HL-60/S4 (cell line): Measurements from ENCODE around the gene DNTTIP2.

Experiments used
- in situ Hi-C: fragments of 300-500 bp; cut with MboI; formaldehyde crosslinking; loops from 2 replicates; pipeline ENCODE4 v1.14.3; 2022; ENCODE audit warnings: low sequenced_read_pairs

The DNTTIP2 gene

DNA sequence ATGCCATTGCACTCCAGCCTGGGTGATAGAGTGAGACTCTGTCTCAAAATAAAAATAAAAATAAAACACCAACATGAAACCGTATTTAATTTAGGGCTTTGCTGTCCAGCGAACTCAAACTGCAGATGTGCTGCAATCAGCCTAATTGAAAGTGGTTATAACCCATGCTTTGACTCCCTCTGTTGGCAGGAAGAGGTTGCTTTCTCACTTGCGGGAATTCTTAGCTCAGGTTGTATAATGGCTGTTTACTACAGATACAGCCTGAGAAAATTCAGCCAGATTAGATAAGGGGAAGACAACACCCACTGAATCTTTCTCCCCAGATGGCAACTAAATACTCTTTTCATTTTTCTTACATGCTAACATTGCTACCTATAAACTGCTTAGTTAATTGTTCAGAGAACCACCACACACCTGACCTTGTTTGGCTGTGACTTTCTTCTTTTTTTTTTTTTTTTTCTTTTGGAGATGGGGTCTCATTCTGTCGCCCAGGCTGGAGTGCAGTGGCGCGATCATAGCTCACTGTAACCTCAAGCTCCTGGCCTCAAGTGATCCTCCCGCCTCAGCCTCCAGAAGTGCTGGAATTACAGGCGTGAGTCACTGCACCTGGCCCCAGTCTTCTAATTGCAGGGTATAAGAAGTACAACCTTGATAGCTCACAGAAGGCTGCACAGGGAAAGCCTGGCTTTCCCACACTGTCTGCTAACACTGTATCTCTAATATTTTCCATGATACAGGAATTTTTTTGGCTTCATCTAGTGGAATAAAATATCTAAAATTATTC lies 34.6 kb downstream of the DNTTIP2 start:
- in situ Hi-C loops: loop anchor here (25.0 kb wide), 2 partner anchors 407 to 532 kb away; partner anchors contain the start of gene FNBP1L

DNA sequence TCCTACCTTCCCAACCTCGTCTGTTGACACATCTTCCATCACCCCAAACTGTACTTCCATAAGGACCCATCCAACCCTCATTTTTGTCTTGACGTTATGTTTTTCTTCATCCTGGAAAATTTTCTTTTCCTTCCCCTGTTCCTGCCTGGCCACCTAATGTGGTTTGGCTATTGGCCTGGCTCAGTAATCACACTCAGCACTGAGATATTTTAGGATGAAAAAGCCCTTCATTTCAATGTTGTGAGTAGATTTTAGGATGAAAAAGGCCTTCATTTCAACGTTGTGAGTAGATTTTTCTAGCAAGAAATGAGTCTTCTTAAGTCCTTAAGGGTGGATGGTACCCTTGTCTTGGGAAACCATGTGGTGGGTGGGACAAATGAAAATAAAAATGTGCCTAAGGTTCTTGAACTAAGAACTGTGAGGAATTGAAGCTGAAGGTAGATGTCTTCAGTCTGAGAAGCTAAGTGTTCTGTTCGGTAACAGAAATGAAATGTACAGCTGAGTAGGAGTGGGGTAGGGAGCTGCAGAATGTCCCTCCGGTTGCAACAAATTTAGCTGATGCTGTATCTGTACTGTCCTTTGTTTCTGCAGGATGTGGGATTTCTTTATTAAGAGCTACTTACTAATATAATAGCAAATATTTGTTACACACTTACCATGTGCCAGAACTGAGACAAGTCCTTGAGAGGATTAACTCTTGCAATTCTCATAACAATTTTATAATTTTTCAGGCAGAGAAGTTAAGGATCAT lies 36.1 kb downstream of the DNTTIP2 start:
- in situ Hi-C loops: loop anchor here (25.0 kb wide), 2 partner anchors 406 to 531 kb away; partner anchors contain the start of gene FNBP1L

DNA sequence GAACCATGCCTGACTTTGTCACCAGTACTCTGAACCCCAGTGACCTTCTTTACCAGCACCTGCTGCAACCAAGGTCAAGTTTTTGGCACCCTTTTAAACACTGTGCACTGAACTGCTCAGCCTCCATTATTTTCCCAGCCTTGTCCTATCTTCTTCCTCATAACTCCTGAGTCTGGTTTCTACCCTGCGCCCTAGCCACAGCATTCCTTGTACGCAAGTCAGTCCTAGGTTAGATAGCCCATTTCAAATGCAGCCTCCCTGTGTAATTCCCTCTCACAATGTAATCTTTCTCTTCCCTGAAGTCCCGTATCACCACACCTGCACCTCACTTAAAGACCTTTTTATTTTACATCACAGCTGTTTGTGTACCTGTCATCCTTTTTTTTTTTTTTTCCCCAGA lies 37.2 kb downstream of the DNTTIP2 start:
- in situ Hi-C loops: loop anchor here (25.0 kb wide), 2 partner anchors 404 to 529 kb away; partner anchors contain the start of gene FNBP1L

DNA sequence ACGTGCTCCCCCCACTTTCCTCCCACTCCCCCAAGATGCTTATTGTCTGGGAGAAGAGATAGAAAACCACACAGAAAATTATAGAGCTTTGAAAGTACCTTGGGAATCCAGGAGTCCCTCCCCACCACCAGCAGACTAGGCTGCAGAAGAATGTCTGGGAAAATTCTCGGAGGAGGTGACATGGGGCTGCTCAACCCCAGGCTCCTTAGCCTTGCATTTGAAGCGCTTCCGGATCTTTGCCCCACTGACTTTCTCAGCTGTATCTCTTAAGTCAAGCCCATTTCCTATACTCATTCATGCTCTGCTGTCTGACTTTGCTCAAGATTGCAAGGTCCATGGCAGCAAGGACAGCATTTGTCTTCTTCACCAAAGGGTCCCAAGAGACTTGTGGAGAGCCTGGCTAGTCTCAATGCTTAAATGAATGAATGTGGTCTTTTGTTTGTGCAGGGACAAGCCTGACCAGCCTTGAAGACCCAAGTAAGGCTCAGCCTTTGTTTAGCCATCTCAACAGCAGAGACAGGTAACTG lies 38.0 kb downstream of the DNTTIP2 start:
- in situ Hi-C loops: loop anchor here (25.0 kb wide), 2 partner anchors 404 to 529 kb away; partner anchors contain the start of gene FNBP1L

DNA sequence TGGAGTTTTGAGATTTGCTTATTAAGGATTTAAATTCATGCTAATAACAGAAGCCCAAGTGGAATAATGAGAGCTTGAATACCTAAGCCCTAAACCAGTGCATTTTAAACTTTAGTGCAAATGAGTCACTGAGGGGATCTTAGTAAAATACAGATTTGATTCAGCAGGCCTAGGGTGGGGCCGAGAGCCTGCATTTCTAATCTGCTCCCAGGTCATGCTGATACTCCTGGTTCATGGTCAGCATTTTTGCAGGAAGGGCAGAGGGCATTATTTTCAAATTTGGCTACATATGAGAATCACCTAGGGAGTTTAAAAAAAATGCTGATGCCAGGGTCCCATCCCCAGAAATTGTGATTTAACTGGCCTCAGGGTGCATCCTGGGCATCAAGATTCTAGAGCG lies 39.3 kb downstream of the DNTTIP2 start:
- in situ Hi-C loops: loop anchor here (10.0 to 25.0 kb wide), 3 partner anchors 205 to 527 kb away; partner anchors contain the start of gene FNBP1L

DNA sequence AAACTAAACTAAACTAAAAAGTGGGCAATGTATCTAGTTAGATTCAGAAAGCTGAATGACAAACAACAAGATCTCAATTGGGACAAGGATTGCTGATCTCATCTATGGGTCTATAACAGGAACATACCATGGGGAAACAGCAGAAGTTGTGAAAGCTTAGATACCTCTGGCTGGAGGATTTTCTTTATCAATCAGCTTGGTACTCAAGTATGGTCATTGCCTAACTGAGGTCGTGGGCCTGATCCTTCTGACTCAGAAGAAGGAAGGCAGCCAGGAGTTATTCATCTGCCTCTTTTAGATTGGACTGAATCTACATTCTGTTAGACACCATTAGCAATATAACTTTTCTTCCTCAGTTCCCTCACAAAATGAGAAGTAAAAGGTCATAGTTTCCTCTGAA lies 39.7 kb downstream of the DNTTIP2 start:
- in situ Hi-C loops: loop anchor here (10.0 to 25.0 kb wide), 3 partner anchors 205 to 527 kb away; partner anchors contain the start of gene FNBP1L

DNA sequence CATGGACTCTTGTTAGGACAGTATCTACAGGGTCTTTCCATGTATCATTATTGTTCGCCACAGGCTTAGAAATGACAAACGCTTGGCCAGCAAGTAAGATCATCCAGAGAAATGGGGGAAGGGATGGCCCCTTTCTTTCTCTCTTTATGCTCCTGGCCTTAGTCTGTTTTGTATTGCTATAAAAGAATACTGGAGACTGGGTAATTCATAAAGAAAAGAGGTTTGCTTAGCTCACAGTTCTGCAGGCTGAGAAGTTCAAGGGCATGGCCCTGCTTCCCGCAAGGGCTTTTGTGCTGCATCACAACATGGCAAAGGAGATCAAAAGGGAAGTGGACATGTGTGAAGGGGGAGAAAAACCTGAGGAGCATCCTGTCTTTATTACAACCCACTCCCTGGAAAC lies 41.0 kb downstream of the DNTTIP2 start:
- in situ Hi-C loops: loop anchor here (10.0 to 25.0 kb wide), 3 partner anchors 203 to 526 kb away; partner anchors contain the start of gene FNBP1L

DNA sequence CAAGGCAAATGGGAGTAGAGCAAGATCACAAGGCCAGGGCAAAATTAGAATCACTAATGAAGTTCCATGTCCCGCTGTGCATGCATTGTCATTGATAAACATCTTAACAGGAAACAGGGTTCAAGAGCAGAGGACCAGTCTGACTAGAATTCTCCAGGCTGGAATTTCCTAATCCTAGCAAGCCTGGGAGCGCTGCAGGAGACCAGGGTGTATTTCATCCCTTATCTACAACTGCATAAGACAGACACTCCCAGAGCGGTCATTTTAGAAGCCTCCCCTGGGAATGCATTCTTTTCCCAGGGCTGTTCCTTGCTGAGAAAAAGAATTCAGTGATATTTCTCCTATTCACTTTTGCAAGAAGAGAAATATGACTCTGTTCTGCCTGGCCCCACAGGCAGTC lies 45.7 kb downstream of the DNTTIP2 start:
- in situ Hi-C loops: loop anchor here (10.0 to 25.0 kb wide), 3 partner anchors 198 to 521 kb away; partner anchors contain the start of gene FNBP1L

DNA sequence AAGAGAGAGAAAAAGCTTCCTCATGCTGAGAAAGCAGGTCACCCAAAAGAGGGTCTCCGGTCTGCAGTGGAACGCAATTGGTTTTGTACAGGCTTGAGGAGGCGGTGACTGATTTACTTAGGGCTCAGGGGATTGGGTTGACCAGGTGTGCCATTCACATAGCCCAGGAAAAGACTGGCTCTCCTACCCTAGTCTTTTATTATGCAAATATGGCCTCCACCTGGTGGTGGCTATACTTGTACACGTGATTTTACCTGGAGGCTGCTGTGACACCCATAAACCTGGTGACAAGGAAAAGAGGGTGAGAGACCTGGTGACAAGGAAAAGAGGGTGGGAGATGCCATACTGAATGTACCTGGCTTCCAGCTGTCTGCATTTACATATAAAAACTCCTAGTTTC lies 49.9 kb downstream of the DNTTIP2 start:
- in situ Hi-C loops: loop anchor here (25.0 kb wide), 2 partner anchors 392 to 517 kb away; partner anchors contain the start of gene FNBP1L

DNA sequence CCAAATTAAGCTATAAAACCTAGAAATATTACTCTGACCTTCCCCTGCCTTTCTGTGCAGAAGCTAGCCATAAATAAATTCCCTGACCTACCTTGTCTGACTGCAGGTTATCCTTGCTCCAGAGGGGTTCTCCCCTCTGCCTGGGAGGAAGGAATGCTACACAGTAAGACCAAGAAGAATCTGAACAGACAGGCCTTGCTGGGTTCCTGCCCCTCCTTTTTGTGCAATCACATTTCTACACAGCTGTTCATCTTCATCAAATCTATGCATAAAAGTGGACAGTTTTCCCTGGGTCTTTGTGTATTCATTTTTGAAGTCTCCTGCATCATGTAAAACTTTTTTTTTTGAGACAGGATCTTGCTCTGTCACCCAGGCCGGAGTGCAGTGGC lies 50.6 kb downstream of the DNTTIP2 start:
- in situ Hi-C loops: loop anchor here (25.0 kb wide), 2 partner anchors 391 to 516 kb away; partner anchors contain the start of gene FNBP1L

DNA sequence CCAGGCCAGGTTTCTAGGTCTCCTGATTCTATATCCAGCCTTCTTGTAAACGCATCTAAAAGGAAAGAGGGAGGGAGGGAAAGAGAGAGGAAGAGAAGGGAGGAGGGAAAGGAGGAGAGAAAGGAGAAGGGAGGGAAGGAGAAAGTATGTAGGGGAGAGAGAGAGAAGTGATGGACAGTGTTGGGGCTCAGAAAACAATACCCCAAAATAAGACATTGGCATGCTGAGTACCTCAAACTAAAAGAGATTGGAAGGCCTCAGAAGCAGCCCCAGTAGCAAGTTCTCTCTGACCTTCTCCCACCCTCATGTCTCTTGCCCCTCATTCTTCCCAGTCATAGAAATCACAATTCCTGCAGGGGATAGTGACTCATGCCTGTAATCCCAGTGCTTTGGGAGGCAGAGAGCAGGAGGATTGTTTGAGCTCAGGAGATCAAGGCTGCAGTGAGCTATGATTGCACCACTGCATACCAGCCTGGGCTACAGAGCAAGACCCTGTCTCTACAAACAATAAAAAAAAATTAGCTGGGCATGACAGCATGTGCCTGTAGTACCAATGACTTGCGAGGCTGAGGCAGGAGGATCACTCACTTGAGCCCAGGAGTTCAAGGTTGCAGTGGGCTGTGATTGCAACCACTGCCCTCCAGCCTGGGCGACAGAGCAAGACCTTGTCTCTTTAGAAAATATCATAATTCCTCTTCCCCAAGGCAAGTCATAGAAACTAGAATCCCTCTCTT lies 51.2 kb downstream of the DNTTIP2 start:
- in situ Hi-C loops: loop anchor here (25.0 kb wide), 2 partner anchors 390 to 515 kb away; partner anchors contain the start of gene FNBP1L

DNA sequence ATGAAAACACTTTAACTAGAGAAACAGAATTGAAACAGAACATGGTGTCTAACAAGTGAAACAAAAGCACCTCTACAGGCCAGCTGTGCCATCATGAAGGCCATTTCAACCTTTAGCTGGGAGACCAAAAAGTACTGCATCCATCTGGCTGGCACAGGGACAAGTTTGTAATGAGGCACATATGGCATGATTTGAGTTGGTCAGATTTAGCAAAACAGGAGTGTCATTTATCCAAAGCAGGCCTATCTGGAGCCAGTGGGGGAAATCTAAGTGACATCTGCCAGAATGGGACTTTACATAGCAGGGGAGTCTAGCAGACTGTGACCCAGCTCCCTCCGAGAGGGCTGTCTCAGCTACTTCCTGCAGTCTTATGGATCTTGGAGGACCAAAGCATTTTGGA lies 51.9 kb downstream of the DNTTIP2 start:
- in situ Hi-C loops: loop anchor here (25.0 kb wide), 2 partner anchors 390 to 515 kb away; partner anchors contain the start of gene FNBP1L

DNA sequence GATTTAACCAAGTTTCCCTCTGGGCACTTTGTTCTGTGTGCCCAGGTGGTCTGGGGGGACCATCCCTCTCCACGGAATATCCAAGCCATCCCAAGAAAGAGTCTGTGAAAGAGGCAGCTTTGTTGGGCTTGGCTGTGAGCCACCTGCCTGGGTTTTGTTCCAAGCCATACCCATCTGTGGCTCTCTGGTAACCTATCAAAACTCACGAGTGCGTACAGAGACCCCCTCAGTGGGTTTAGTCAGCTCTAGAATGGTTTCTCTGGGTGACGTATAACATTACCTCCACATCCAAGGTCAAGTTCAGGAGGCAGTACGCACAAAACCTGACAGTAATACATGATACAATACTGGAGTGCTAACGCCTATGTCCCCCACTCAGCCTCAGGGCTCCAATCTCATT lies 54.2 kb downstream of the DNTTIP2 start:
- in situ Hi-C loops: loop anchor here (25.0 kb wide), 2 partner anchors 388 to 513 kb away; partner anchors contain the start of gene FNBP1L

DNA sequence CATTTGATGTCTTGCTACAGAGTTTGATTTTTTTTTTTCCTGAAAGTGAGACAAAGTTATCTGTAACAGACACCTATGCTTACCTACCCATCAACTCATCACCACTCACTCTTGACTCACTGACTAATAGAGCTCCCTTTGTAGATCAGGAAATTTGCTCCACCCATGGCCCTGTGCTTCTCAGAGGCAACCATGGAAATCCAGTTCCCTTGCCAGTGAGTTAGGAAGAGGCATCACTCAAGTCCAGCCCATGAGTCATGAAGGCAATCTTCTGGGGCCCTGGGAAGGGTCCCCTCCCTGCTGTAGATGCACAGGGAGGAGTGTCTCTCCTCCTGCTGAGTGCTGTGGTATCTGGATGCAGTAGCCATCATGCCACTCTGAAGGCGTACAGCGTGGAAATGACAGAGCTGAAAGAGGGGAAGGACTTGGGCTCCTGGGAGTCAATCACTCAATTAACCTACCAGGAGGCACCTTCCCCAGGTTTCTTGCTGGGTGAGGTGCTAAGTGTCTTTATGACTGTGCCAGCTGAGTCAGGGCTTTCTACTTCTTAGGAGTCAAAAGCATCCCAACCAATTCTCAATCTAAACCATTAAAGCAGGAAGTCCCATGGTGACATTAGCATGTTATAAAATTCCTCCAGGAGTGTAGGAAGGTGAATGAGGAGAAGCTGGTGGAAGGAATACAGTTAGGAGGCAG lies 56.1 kb downstream of the DNTTIP2 start:
- in situ Hi-C loops: no loop called here

DNA sequence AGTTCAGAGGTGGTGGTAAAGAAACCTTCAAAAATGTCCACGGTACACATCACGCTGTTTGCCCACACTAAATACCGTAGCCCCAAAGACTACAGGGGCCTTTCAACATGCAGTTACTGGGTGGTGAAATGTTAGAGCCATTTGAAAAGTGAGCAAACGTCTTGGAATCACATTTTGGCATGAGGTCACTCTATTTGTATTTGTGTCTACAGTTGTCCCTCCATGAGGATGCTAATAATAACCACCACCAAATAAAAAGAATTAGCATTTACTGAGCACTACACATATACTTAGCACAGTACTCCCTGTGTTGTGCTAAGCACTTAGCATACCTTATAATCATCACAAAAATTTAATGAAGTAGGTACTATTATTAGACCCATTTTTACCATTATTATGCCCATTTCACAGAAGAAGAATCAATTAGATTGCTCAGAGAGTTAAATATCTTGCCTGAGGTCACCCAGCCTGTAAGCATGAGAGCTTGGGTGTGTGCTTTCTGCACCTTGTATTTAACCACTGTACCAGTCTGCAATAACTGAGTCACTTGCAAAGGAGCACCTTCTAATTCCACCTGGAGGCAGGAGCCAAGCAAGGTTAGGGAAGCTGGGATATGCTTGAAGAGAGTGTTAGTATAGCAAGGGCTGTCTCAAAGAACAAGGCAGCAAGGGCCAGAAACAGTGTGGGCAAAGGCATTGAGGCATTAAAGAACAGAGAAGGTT lies 57.4 kb downstream of the DNTTIP2 start:
- in situ Hi-C loops: no loop called here

DNA sequence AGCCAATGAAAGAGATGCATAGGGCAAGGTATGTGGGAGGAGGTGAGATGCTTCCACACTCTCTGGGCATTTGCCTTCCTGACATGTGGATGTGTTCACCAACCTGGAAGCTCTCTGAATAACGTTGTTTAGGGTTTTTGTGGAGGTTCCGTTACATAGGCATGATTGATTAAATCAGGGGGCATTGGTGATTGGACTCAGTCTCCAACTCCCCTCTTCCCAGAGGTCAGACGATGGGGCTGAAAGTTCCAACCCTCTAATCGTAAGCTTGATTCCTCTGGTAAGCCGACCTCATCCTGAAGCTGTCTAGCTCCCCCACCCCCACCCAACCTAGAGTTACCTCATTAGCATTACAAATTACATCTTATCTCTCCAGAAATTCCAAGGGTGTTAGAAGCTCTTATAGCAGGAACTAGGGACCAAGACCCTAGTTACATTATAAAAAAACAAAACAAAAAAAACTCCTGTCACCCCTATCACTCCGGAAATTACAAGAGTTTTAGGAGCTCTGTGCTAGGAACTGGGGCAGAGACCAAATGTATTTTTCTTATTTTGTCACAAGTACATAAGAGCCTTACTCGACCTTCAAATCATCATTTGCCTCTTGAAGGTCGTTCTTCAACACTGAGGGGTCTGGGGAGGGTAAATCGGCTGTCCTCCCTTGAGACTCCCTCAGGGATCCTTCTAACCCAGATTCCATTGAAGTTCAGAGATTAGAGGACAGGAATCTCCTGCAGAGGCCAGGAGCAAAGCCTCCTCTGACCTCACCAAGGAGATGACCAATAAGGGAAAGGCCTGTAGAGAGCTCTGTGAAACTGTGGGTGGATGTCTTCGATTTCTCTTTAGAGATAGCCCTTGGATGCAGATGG lies 58.2 kb downstream of the DNTTIP2 start:
- in situ Hi-C loops: no loop called here

DNA sequence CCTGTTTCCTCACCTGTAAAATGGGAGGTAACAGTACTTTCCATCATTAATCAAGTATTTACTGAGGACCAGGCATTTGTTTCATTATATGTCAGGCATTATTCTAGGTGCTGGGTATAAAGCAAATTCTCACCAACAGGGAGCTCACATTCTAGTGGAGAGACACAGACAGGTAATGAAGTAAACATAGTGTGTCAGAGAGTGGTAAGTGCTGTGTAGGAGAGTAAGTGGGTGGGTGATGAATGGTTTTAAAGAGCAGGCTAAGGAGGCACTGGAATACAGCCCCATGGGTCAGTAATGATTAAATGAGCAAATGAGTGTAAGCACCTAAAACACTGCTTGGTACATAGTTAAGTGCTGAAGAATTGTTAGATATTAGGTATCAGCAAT lies 60.4 kb downstream of the DNTTIP2 start:
- in situ Hi-C loops: no loop called here
